HG03139 (cell line): ENCODE results near the gene TPRA1.

Experiments used
- ATAC-seq: cut with Tn5 transposase; IDR thresholded peaks from one replicate; pipeline ENCODE4 v1.9.1; 2021; ENCODE audit not compliant: unreplicated experiment

TPRA1 gene

DNA sequence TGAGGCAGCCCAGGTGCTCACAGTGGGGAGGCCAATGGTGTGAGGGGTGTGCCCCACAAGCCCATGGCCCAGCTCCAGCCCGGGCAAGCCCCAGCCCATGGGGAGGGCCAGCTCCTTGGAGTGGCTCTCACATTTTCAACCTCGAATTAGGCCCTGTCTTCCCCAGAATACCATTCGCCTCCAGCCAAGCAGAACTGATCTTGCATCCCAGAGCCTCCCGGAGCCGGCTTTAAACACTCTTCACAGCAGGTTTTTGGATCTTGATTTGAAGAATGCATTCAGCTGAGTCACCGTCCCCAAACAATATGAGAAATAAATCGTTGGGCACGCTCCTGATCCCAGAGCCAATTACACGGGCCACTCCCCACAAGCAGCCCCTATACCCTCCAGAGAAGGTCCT lies 23.7 kb downstream of the TPRA1 start:
- ATAC-seq, result no peak

DNA sequence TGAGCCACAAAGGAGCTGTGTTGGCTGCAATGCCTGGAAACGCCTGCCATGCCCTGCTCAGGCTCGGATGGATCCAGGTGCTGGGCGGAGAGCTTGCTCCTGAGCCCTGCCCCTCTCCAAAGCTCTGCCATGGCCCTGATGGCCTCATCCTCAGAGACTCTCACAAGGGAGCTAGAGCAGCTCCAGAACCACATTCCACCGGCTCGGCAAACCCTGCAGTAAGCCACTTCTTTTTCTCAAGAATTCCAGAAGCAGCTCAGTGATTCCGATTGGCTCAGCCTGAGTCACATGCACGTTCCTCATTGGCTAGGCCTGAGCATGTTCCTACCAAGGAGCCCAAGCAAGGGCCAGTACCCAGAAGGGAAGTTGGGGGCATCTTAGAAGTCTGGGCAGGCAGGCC lies 24.8 kb downstream of the TPRA1 start:
- ATAC-seq, result no peak

DNA sequence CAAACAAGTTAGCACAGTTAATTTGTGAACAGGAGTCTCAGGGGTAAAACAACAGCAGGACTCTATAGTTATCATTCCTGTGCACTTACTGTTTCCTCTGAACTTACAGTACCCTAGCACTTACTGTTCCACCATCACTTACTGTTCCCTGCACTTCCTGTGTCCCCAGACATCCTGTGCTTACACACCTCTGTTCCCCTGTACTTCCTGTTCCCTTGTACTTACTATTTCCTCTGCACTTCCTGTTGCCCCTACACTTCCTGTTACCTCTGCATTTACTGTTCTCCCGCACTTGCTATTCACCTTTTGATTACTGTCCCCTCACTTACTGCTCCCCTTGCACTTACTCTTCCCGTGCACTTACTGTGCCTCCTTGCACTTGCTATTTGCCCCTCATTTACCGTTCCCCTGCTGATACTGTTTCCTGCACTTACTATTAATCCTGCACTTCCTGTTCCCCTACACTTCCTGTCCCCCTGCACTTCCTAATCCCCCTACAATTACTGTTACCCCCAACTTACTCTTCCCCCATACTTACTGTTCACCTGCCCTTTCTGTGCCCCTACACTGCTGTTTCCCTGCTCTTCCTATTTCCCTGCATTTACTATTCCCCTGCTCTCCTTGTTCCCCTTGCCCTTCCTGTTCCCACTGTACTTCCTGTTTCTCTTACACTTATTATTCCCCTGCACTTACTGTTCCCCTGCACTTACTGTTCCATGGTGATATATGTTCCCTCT lies 30.3 kb downstream of the TPRA1 start:
- no peak for ATAC-seq

DNA sequence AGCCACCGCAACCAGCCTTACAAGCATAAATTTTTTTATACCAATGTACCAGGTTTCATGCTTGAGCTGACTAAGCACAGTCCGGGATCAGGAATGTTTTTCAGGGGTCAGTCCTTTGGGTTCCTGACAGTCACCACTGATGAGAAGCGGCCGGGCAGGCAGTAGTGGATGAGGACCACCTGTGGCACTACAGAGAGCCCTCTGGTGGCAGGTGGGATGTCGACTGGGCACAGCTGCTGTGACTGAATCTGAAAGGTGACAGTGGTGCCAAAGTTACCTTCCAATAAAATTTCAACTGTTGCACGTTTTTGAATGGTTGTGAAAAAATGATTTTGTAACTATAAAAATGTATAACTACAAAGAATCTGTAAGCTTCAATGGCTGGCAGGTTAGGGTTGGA lies 34.0 kb downstream of the TPRA1 start:
- ATAC-seq, result no peak

DNA sequence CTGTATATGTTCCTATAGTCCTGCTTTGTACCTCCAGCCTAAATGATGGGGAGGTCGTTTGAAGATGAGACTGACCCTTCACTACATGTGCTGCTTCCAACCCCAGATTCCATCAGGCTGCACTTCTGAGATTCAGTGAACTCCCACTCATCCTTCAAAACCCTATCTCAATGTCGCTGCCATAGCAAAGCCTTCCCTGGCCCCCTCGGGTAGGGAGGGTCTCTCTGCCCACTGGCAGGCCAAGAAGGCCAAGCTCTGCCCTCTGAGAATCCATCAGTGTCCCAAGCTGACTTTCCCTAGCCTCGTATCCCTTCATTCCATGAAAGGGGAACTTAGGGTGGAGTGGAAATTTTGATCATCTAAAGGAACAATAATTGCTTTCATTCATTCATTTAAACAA lies 35.4 kb downstream of the TPRA1 start:
- no peak for ATAC-seq

DNA sequence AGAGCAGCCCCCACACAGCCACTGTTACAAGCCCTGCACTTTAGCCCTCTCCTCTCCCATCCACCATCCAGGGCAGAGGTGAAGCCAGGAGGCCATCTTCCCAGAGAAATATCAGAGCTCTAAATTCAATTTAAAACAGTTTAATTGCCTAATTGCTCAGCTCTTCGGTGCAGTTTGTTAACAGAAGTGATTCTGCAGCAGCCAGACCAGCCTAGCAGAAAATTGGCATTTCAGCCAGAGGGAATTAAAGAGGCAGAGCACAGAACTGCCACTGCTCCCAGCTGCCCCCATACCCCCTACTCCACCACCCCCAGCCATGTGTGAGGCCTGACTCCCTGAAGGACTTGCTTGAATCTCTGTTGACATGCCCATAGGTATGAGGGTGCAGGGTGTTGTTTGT lies 38.5 kb downstream of the TPRA1 start:
- ATAC-seq, result no peak

DNA sequence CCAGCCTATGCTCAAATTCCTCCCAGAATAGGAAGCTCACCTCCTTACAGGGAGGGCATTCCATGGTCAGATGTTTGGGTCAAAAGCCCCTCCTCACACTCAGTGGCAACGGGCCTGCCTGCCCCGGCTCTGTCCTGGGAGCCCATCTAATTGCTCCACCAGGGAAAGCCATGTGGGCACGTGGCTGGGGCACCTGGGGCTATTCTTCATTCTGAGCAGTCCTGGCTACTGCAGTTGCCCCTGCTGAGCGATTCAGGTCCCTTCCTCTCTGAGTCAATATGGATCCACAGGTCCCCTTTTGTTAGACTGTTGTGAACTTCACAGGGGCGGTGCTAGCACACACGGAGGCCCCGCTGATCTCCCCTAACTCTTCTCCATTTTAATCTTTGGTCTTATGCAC lies 39.4 kb downstream of the TPRA1 start:
- ATAC-seq, result no peak

DNA sequence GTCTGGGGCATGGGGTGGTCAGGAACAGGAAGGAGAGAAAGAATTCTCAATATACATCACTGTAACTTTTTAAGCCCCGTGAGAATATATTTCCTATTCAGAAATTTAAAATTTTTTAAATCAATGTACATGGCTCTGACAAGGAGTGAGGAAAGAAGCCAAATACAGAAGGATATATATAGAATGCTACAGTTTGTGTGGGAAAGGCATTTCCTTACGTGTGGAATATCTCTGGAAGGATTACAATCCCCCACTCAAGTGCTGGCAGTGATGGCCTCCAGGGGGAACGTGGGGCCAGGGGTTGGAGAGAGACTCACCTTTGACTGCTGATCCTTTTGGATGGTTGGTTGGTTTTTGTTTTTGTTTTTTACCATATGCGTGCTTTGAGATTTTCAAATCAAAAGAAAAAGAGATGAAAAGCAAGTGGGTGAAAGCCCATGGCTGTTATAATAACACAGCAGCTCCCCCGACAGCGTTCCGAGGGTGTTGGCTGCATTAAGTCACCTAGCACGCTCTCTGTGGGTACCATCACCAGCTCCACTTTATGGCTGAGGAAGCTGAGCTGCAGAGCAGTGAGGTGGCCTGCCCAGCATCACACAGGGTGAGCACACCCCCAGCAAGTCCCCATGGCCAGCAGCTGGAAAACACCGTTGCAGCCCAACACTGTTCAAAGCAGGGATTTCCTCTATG lies 39.9 kb downstream of the TPRA1 start:
- ATAC-seq, result no peak

DNA sequence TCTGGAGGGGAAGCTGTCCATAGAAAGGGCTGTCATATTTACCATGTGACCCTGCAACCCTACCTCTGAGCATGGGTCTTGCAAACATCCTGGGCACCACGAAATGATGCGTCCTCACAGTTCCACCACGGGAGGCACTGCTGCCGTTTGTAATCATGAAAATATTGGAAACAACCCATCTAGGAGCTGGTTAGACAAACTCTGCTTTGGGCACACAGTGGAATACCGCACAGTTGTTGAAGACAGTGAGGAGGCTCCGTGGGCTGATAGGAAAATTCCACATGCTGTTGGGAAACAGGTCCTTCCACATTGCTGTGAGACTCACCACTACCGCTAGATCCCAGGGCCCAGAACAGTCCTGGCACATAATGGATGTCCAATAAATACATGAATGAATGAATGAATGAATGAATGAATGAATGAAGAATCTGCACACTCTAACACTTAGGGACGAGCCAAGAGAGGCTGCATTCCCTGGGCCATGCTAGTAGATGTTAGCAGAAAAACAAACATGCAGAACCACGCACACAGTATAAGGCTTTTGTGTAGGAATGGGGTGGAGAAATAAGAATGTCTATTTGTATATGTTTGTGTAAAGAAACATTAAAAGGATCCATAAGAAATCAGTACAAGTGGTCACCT lies 40.6 kb downstream of the TPRA1 start:
- no peak for ATAC-seq

DNA sequence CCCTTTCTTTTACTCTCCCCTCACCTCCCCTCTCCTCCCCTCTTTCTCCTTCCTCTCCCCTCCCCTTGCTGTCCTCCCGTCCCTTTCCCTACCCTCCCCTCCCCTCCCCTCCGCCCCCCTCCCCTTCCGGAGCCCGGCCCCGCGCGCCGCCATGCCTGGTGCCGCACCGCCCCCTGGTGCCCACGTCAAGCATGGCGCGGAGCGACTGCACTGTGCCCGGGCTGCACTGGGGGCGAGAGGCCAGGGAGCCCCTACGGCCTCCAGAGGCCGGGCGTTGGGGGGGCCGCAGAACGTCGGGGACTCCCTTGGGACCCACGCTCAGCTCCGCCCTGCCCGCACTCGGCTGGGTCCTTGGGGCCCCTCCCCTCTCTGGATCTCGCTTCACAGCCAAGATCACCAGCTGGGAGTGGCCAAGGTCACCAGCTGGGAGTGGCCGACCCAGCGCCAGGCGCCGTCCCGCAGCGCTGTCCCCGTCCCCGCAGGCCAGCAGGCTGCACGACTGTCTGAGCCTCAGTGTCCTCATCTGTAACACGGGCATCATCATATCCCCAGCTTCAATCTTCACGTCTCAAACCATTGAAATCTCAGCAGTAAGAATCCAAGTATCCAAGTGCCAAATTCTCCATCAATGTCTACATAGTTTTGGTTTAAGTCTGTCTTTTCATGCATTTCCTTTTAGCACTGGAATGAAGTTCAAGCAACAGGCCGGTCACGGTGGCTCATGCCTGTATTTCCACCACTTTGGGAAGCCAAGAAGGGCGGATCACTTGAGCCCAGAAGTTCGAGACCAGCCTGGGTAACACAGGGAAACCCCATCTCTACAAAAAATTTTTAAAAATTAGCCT lies 42.5 kb downstream of the TPRA1 start:
- ATAC-seq, result no peak

DNA sequence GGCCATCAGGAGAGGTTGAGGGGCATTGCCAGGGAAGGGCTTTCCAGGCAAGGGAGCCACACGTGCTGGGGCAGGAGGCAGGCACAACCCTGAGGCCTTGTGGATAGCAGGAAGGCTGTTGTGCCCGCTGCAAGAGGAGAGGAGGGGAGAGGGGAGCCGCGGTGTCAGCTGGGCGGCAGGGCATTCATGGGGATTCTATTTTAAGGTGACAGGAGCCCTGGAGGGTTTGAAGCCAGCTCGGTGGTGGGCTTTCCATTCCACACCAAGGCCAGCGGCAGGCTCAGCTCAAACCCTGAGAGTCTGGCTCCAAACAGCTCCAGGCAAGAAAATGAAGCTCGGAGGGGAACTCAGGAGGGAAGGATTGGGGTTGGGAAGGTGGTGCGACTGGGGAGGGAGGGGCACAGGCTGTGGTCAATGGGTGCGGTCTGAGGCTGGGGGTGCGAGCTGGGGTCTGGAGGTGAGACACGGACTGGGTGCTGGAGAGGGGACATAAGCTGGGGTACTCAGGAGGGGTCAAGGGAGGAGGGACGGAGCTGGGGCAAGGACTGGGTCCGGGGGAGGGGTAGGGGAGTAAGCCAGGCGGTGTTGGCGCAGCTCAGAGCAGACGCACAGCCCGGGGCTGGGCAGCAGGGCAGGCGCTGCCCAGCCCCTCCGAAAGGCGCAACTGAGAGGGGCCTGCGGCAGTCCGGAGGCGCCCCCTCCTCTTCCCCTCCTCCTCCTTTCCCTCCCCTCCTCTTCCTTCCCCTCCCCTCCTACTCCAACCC lies 43.4 kb downstream of the TPRA1 start:
- ATAC-seq, result no peak

DNA sequence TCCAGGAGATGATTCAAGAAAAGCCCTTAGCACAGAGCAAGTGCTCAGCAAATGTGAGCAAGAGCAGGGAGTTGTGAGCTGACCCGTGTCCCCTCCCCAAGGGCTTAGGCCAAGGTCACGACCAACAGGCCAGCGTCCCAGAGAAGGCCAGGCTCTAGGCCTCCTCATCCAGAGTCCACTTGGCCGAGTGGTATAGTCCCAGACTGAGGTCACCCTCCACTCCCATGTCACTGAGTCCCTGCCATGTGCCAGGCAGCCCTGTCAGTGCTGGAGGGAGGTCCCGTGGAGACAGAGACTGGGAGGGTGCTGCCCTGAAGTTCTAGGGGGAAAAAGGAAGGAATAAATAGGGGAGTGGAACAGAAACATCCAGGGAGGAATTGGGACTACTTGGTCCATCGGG lies 44.0 kb downstream of the TPRA1 start:
- no peak for ATAC-seq

DNA sequence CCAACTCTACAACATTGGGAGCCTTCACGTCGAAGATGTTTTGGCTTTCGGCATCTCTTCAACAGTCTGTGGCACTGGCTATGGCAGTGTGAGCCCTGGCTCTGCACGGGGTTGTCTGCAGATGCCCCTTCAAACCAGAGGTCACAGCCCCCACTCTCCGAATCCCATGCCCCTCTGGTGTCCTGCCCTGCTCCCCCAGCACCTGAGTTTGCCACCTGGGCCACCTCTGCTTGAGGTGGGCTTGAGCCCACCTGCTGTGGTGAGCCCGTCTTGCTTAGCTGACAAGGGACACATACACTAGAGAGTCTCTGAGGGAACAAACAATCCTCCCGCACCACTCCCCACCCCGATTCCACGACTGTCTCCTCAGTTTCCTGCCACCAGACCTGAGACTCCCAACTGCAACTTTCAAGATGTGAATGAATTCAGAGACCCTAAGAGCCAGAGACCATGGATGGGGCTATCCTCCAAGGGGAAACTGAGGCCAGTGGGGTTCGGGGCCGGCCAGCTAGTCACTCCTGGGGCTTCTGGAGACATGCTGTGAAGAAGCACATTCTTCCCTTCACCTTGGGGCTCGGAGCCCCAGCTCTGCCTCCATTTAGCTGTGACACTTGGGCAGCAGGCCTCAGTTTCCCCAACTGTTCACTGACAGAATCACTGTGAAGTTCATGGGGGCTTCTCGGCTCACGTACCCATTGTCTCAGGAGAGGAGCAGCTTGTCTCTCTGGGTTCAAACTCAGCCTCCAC lies 44.6 kb downstream of the TPRA1 start:
- ATAC-seq, result no peak

DNA sequence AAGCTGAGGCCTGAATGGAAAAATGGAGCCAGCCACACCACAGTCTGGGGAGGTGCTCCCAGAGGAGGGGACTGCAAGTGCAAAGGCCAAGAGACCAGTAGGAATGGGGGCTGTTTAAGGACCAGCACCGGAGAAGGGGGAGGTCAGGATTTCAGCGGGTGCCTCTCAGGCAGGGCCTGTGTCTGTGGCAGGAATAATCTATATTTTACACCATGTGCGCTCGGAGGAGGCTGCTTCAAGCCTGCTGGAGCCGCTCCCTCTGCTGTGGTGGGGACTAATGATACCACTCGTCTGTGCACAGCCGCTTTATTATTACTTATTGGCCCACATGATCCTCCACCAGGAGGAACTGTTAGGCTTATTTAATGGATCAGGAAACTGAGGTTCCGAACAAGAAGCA lies 45.3 kb downstream of the TPRA1 start:
- no peak for ATAC-seq

DNA sequence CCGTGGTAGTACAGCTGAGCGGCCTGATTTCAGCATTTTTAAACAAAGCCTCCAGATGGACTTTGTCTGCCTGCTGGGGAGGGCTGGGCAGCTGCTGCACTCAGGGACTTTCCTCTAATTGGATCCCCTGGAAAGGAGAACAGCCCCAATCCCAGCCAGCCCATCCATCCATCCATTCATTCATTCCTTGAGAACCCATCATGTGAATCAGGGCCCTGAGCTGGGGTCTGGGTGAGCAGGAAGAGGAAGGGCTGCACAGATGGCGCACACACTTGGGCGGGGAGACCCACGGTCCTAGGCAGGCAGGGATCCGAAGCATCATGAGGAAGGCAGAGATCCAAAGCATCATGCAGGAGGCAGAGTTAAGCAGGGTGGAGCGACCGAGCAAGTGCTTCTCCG lies 45.7 kb downstream of the TPRA1 start:
- no peak for ATAC-seq

DNA sequence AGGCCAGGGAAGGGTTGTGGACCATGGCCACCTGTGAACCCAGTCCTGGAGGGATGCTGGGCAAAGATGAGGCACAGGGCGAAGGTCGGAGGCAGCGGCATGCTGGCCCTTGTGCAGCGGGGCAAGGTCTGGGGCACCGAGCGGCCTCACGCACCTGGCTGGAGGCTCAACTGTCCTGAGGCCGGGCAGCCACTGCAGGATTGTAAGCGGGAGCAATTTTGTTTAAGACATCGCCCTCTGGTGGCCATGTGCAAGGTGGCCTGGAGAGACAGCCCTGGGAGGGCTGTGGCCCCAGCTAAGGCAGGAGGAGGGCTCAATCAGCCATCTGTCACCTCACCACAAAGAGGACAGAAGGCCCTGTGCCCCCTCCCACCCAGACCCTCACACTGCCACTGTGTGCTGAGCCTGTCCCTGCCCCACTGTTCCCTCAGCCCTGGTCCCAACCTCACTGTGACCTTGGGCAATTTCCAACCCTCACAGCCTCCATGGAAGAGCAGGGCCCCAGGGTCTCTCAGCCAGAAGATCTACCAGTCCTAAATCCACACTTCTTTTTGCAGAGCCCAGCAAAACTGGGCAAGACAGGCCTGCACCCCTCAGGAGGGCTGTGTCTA lies 46.2 kb downstream of the TPRA1 start:
- ATAC-seq, result no peak

DNA sequence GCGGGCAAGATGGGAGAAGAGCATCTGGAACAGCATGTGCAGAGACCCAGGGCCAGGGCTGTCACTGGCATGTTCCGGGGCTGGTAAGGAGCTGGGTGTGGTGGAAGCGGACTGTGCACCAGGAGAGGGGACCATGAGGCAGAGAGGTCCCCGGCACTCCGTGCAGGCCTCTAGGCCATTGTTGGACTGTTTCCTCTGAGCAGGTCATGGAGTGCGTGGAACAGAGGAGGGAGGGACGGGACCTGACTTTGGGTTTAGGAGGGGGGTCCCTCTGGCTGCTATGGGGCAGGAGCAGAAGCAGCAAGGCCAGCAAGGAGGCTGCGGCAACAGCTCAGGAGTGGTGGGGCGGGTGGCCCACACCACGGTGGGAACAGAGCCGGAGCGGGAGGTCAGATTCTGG lies 47.1 kb downstream of the TPRA1 start:
- no peak for ATAC-seq

DNA sequence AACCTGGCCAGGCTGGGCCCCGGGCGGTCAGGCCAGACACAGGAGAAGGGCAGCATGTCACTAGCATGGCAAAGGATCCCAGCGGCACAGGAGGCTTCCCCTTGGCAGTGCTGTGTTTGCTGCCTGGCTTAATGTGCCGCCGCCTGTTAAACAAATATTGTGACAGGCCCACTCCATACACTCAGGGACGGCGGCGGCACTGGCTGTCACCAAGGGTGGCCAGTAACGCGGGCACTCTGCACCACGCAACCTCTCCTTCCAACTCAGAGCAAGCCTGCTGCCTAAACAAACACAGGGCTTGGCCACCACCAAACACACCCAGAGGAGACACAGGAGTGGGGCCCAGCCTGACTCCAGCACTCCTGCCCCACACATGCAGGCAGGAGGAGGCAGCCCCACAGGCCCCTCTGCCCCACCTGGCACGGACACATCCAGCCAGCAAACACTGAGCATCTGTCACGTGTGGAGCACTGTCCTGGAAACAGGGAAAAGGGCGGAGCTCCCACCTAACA lies 48.0 kb downstream of the TPRA1 start:
- ATAC-seq, result no peak

DNA sequence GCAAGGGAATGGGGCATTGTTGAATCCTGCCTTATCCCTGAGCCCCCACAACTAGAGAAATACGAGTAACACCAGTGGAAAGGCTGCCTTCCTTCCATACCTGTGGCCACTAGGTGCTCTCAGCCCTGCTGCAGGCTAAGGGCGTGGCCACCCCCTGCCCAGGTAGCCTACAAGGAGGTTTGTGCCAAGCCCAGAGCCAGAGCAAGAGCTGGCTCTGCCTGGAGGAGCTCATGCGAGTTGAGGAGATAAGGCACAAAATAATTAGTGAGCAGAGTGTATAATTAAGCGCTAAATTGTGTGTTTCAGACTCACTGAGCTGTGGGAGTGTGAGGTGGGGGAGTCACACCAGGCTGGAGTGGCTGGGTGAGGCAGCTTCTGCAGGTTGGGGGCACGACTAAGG lies 49.2 kb downstream of the TPRA1 start:
- ATAC-seq, result no peak
